H1 (cell line): ENCODE data around the gene CYP1A2. TPM values are rescaled to one million over a fixed set of nuclear protein-coding genes. Genes with fewer than 3 reads are reported as not detected.

ENCODE experiments used
- CTCF ChIA-PET: fragments of 300-600 bp; sonication (Branson Sonifier 250); formaldehyde crosslinking; loops from one replicate; lab custom pipeline; 2021; ENCODE audit not compliant: partially characterized antibody; lab: Charles Lee
- POLR2A ChIA-PET: fragments of 300-600 bp; sonication (Branson Sonifier 250); formaldehyde crosslinking; loops from one replicate; lab custom pipeline; 2021; ENCODE audit warnings: inconsistent platforms; ENCODE audit not compliant: partially characterized antibody; lab: Charles Lee
- DNase-seq, 2 experiments: peaks; one replicate each; pipeline versions ENCODE4 v3.0.0 to v3.0.0-alpha.2; 2010 to 2022; ENCODE audit warnings: low spot score in 2 of 2, low read depth in 1 of 2, mixed read lengths in 1 of 2
- FAIRE-seq: peaks from 2 replicates; lab custom pipeline; 2011; peaks lifted over from hg19 to GRCh38; lab: Jason Lieb, UNC
- H2AFZ ChIP-seq: 2 replicates; pipeline ENCODE4 v1.8.1; 2012; ENCODE audit warnings: low read length, inconsistent platforms
- H2AK5ac ChIP-seq: 2 replicates; pipeline ENCODE4 v1.6.1; 2013; ENCODE audit warnings: low read depth, low read length
- H2BK120ac ChIP-seq: replicated peaks from 2 replicates; pipeline ENCODE3; 2013; ENCODE audit warnings: low read depth, low read length, inconsistent platforms
- H2BK12ac ChIP-seq: 2 replicates; pipeline ENCODE4 v1.6.1; 2013; ENCODE audit warnings: low read depth, low read length
- H2BK15ac ChIP-seq: 2 replicates; pipeline ENCODE4 v1.6.1; 2013; ENCODE audit warnings: low read length
- H2BK20ac ChIP-seq: 2 replicates; pipeline ENCODE4 v1.6.1; 2013; ENCODE audit warnings: low read length
- H2BK5ac ChIP-seq: 2 replicates; pipeline ENCODE4 v1.6.1; 2013; ENCODE audit warnings: low read depth, low read length
- H3K14ac ChIP-seq: 2 replicates; pipeline ENCODE4 v1.6.1; 2013; ENCODE audit warnings: inconsistent platforms; ENCODE audit not compliant: insufficient read length
- H3K18ac ChIP-seq: 2 replicates; pipeline ENCODE4 v1.6.1; 2013; ENCODE audit warnings: low read length; ENCODE audit errors: extremely low read depth
- H3K23ac ChIP-seq: 2 replicates; pipeline ENCODE4 v1.6.1; 2013; ENCODE audit warnings: inconsistent platforms; ENCODE audit not compliant: insufficient read length
- H3K23me2 ChIP-seq: 2 replicates; pipeline ENCODE4 v1.6.1; 2013; ENCODE audit warnings: low read depth, low read length
- H3K27ac ChIP-seq: 2 replicates; pipeline ENCODE4 v1.6.1; 2011; ENCODE audit warnings: low read depth, low read length, inconsistent platforms
- H3K27me3 ChIP-seq, 4 experiments: replicated peaks in 1 of 4; 1 replicate in 1 of 4; 2 replicates in 3 of 4; pipeline versions ENCODE4 v1.6.1 to v1.8.1; 2011 to 2013; ENCODE audit warnings: low read length in 3 of 4, mild to moderate bottlenecking in 3 of 4, inconsistent platforms in 2 of 4, mixed read lengths in 2 of 4, moderate library complexity in 1 of 4; ENCODE audit not compliant: control insufficient read depth in 3 of 4, insufficient read depth in 3 of 4; ENCODE audit errors: extremely low read depth in 1 of 4
- H3K36me3 ChIP-seq, 4 experiments: 2 replicates each; pipeline versions ENCODE4 v1.6.1 to v1.8.1; 2011 to 2013; ENCODE audit warnings: mild to moderate bottlenecking in 4 of 4, low read length in 3 of 4, moderate library complexity in 2 of 4, control low read depth in 1 of 4, inconsistent platforms in 1 of 4; ENCODE audit not compliant: insufficient read depth in 4 of 4, control insufficient read depth in 2 of 4
- H3K4ac ChIP-seq: replicated peaks from 2 replicates; pipeline ENCODE3; 2013; ENCODE audit warnings: low read length, low read depth, mixed read lengths, inconsistent platforms; ENCODE audit not compliant: insufficient read length
- H3K4me1 ChIP-seq, 4 experiments: replicated peaks in 1 of 4; 1 replicate in 1 of 4; 2 replicates in 3 of 4; pipeline versions ENCODE4 v1.6.1 to v1.8.1; 2011 to 2013; ENCODE audit warnings: low read length in 3 of 4, inconsistent platforms in 2 of 4, mixed read lengths in 1 of 4; ENCODE audit not compliant: insufficient read depth in 4 of 4, control insufficient read depth in 3 of 4
- H3K4me2 ChIP-seq, 2 experiments: 2 replicates each; pipeline versions ENCODE4 v1.6.1 to v1.8.1; 2011 to 2013; ENCODE audit warnings: low read depth in 2 of 2, low read length in 2 of 2, control low read depth in 1 of 2, inconsistent platforms in 1 of 2, mild to moderate bottlenecking in 1 of 2; ENCODE audit not compliant: insufficient read depth in 1 of 2
- H3K4me3 ChIP-seq, 4 experiments: fragments of 200-600, 300-600 bp in 1 of 4; sonication (generic), shearing (Covaris generic), sonication (Bioruptor Twin) in 1 of 4; 2 replicates each; pipeline versions ENCODE4 v1.5.1 to v1.8.1; 2011 to 2016; ENCODE audit warnings: low read length in 4 of 4, low read depth in 3 of 4, control low read depth in 2 of 4, inconsistent platforms in 2 of 4, mild to moderate bottlenecking in 2 of 4, mixed read lengths in 1 of 4, moderate library complexity in 1 of 4; ENCODE audit not compliant: insufficient read depth in 2 of 4; ENCODE audit errors: extremely low read depth in 1 of 4
- H3K56ac ChIP-seq: replicated peaks from 2 replicates; pipeline ENCODE3; 2013; ENCODE audit warnings: low read depth, mild to moderate bottlenecking, mixed read lengths, low read length, inconsistent platforms; ENCODE audit not compliant: insufficient read length
- H3K79me1 ChIP-seq: 2 replicates; pipeline ENCODE4 v1.6.1; 2013; ENCODE audit warnings: low read depth, low read length, control low read depth
- H3K79me2 ChIP-seq, 2 experiments: 2 replicates each; pipeline versions ENCODE4 v1.6.1 to v1.8.1; 2012 to 2013; ENCODE audit warnings: low read length in 2 of 2, mild to moderate bottlenecking in 2 of 2, inconsistent platforms in 1 of 2; ENCODE audit not compliant: insufficient read depth in 2 of 2, control insufficient read depth in 1 of 2
- H3K9ac ChIP-seq, 4 experiments: replicated peaks in 1 of 4; 1 replicate in 1 of 4; 2 replicates in 3 of 4; pipeline versions ENCODE4 v1.6.1 to v1.8.1; 2011 to 2013; ENCODE audit warnings: low read depth in 3 of 4, low read length in 3 of 4, control low read depth in 2 of 4, mild to moderate bottlenecking in 2 of 4, moderate library complexity in 2 of 4, inconsistent platforms in 1 of 4; ENCODE audit errors: extremely low read depth in 1 of 4
- H3K9me3 ChIP-seq, 2 experiments: 2 replicates each; pipeline versions ENCODE4 v1.6.1 to v1.8.1; 2012 to 2013; ENCODE audit warnings: mild to moderate bottlenecking in 2 of 2, moderate library complexity in 2 of 2, control low read depth in 1 of 2, inconsistent platforms in 1 of 2, low read depth in 1 of 2, low read length in 1 of 2, mixed read lengths in 1 of 2; ENCODE audit not compliant: insufficient read depth in 2 of 2
- H4K20me1 ChIP-seq, 2 experiments: replicated peaks in 1 of 2; 2 replicates each; pipeline versions ENCODE3 to v1.8.1; 2011 to 2013; ENCODE audit warnings: inconsistent platforms in 2 of 2, low read length in 2 of 2, mild to moderate bottlenecking in 1 of 2; ENCODE audit not compliant: insufficient read depth in 2 of 2, control insufficient read depth in 1 of 2
- H4K5ac ChIP-seq: 2 replicates; pipeline ENCODE4 v1.6.1; 2013; ENCODE audit warnings: low read length, low read depth, mixed read lengths, inconsistent platforms; ENCODE audit not compliant: insufficient read length
- H4K8ac ChIP-seq: 2 replicates; pipeline ENCODE4 v1.8.0; 2013; ENCODE audit warnings: mild to moderate bottlenecking, moderate library complexity, low read length, inconsistent platforms; ENCODE audit not compliant: insufficient read depth; ENCODE audit errors: extremely low read depth
- H4K91ac ChIP-seq: replicated peaks from 2 replicates; pipeline ENCODE3; 2013; ENCODE audit warnings: low read length, mixed read lengths, inconsistent platforms; ENCODE audit not compliant: insufficient read length
- BRCA1 ChIP-seq: IDR thresholded peaks from 2 replicates; pipeline ENCODE4 v1.6.1; 2012; ENCODE audit warnings: low read depth, low read length, improper control_type of control experiment
- FOSL1 ChIP-seq: IDR thresholded peaks from 2 replicates; pipeline ENCODE4 v1.6.1; 2011; ENCODE audit warnings: mild to moderate bottlenecking, low read depth, low read length, moderate library complexity; ENCODE audit not compliant: insufficient read depth
- KDM5A ChIP-seq: fragments of 200-600 bp; IDR thresholded peaks from 2 replicates; pipeline ENCODE4 v1.7.1; 2012; ENCODE audit warnings: mild to moderate bottlenecking, low read length, inconsistent platforms, mixed read lengths
- MAFK ChIP-seq: IDR thresholded peaks from 2 replicates; pipeline ENCODE4 v1.6.1; 2012; ENCODE audit warnings: low read depth, mild to moderate bottlenecking, improper control_type of control experiment, low read length
- MAX ChIP-seq: IDR thresholded peaks from 2 replicates; pipeline ENCODE4 v1.6.1; 2012; ENCODE audit warnings: inconsistent platforms
- POLR2AphosphoS5 ChIP-seq: IDR thresholded peaks from 2 replicates; pipeline ENCODE4 v1.6.1; 2011; ENCODE audit warnings: low read depth, low read length
- RAD21 ChIP-seq, 2 experiments: IDR thresholded peaks in 1 of 2; conservative IDR thresholded peaks in 1 of 2; 2 replicates each; pipeline ENCODE4 v1.6.1; 2011; ENCODE audit warnings: low read depth in 2 of 2, low read length in 2 of 2, improper control_type of control experiment in 1 of 2, inconsistent platforms in 1 of 2, mild to moderate bottlenecking in 1 of 2, moderate library complexity in 1 of 2
- RFX5 ChIP-seq: IDR thresholded peaks from 2 replicates; pipeline ENCODE4 v1.6.1; 2011; ENCODE audit warnings: low read depth, low read length, improper control_type of control experiment, borderline replicate concordance
- SP2 ChIP-seq: IDR thresholded peaks from 2 replicates; pipeline ENCODE4 v1.6.1; 2012; ENCODE audit warnings: mild to moderate bottlenecking, low read length, inconsistent platforms
- SP4 ChIP-seq: IDR thresholded peaks from 2 replicates; pipeline ENCODE4 v1.6.1; 2012; ENCODE audit warnings: low read length, inconsistent platforms
- SUZ12 ChIP-seq: fragments of 200-600 bp; sonication (generic); IDR thresholded peaks from 2 replicates; pipeline ENCODE4 v1.6.1; 2012; ENCODE audit warnings: mild to moderate bottlenecking, inconsistent platforms, low read length, moderate library complexity, mixed read lengths
- WGBS, 2 experiments: shearing (Covaris generic) in 1 of 2; methylation state at CpG; one replicate each; pipeline versions ENCODE4 v1.1.6 to v1.1.7; 2013 to 2015; ENCODE audit warnings: low lambda C conversion rate in 2 of 2, mixed read lengths in 2 of 2, inconsistent platforms in 1 of 2, low coverage in 1 of 2, missing lambda C conversion rate in 1 of 2; ENCODE audit not compliant: insufficient replicate concordance in 2 of 2, insufficient coverage in 1 of 2, insufficient read length in 1 of 2; ENCODE audit errors: extremely low coverage in 1 of 2, missing lambda C conversion rate in 1 of 2; 5-methylcytosine and 5-hydroxymethylcytosine counted together
- polyA plus RNA-seq, 7 experiments: library from polyadenylated mRNA; depleted of rRNA in 3 of 7; stranded (reverse) in 5 of 7; unstranded in 2 of 7; fragments of >200 nt in 5 of 7; fragments of 200-250 nt in 2 of 7; gene quantifications; 1 replicate in 5 of 7; 2 replicates in 1 of 7; 4 replicates in 1 of 7; pipeline versions ENCODE4 v1.2.1 to v1.2.3, GENCODE V29; 2011 to 2013; ENCODE audit warnings: missing spikeins in 2 of 7, mixed read lengths in 2 of 7
- total RNA-seq: library from RNA; stranded (reverse); fragmentation: NEBNext Ultra II Directional; extraction: Animal tissue kit (Norgen Biotek cat#: 25700); gene quantifications from 2 replicates; pipeline ENCODE4 v1.2.1, GENCODE V29; 2021

Gene CYP1A2
- total and polyA plus RNA-seq, 2 of the 8 experiments (the other 6 are each of a cell fraction or from before 2014, with no cell fraction given): not detected

GRCh38 chr15:74785194-74786032 is 36.8 kb downstream of the CYP1A2 start:
- peaks cover 9% of the 10 kb centered on the region for H3K23me2 ChIP-seq
- ChIA-PET CTCF (interaction anchor here (0.7 to 53.7 kb wide), 13 partner anchors 7 to 165 kb away, joined by 3 to 1439 read pairs (median 25); partner anchors contain the start of genes CLK3, CSK and LMAN1L), POLR2A (interaction anchor here (0.9 to 5.6 kb wide), 7 partner anchors 8 to 157 kb away, joined by 3 to 26 read pairs (median 3); no protein-coding TSS in a partner anchor)
- DNase-seq (no peak), FAIRE-seq (no peak)
- no peak overlapping the region for H4K8ac ChIP-seq
- H3K79me1 ChIP-seq: peaks cover 23% of the 10 kb centered on the region
- H2AFZ ChIP-seq: no peak overlapping the region
- 89% methylated on average over 11 of the region's 13 CpGs; no CpG with 5 or more reads in 1 of the 2 experiments for WGBS, 2 experiments
- no peak overlapping the region for H2BK12ac ChIP-seq
- H2BK20ac ChIP-seq: no peak overlapping the region
- H2BK5ac ChIP-seq: no peak overlapping the region
- no peak overlapping the region for H3K56ac ChIP-seq
- H3K27ac ChIP-seq: no peak overlapping the region
- H3K23ac ChIP-seq: no peak overlapping the region
- H2AK5ac ChIP-seq: no peak overlapping the region
- no peak overlapping the region for H3K4ac ChIP-seq
- H3K4me3 ChIP-seq: no peak overlapping the region
- H3K4me2 ChIP-seq: no peak overlapping the region
- H4K5ac ChIP-seq: no peak overlapping the region
- no peaks in the 10 kb centered on the region for H3K36me3 ChIP-seq
- H4K20me1 ChIP-seq: peaks cover 22 to 42% of the 10 kb centered on the region in 2 experiments
- no peak overlapping the region for H3K14ac ChIP-seq
- peaks cover 0 to 12% (median 10%) of the 10 kb centered on the region in 4 experiments; a peak in 6 of 7 replicates for H3K27me3 ChIP-seq
- H2BK120ac ChIP-seq: no peak overlapping the region
- H3K9ac ChIP-seq: no peak overlapping the region
- H3K18ac ChIP-seq: no peak overlapping the region
- H3K79me2 ChIP-seq: peaks cover 0 to 9% of the 10 kb centered on the region in 2 experiments; a peak in 1 of 4 replicates
- H3K4me1 ChIP-seq: peaks cover 4 to 36% (median 28%) of the 10 kb centered on the region in 4 experiments
- no peak overlapping the region for H2BK15ac ChIP-seq
- no peak overlapping the region for H4K91ac ChIP-seq
- H3K9me3 ChIP-seq: no peaks in the 10 kb centered on the region
- no peak for TF ChIP-seq MAFK
- TF ChIP-seq SUZ12: no peak
- TF ChIP-seq POLR2AphosphoS5: no peak
- TF ChIP-seq KDM5A: no peak
- no peak for TF ChIP-seq FOSL1
- TF ChIP-seq MAX: no peak
- no peak for TF ChIP-seq RAD21 (IDR thresholded peaks at IDR 0.05 in 1 of 2, conservative IDR thresholded peaks at IDR 0.05 in 1 of 2; ENCODE audit: low read depth in 2 of 2, low read length in 2 of 2)
- TF ChIP-seq BRCA1: no peak
- no peak for TF ChIP-seq SP2
- no peak for TF ChIP-seq RFX5
- TF ChIP-seq SP4: no peak
